SHP77 (cell line): Measurements from ENCODE around the gene TLNRD1.

Experiments
- DNase-seq, 2 experiments: peaks; one replicate each; lab custom pipeline; 2025; lab: John Stamatoyannopoulos, UW

The TLNRD1 gene

GRCh38 chr15:81002009-81002330 lies 1.2 kb downstream of the TLNRD1 start:
- no peak for DNase-seq

GRCh38 chr15:81002331-81003096 lies 1.8 kb downstream of the TLNRD1 start:
- no peak for DNase-seq

GRCh38 chr15:81003097-81003350 lies 2.3 kb downstream of the TLNRD1 start:
- no peak for DNase-seq

- DNase-seq = no peak
Observed at GRCh38 chr15:81006124-81006523, 5.4 kb downstream of the TLNRD1 start.

GRCh38 chr15:81007428-81008064 lies 6.8 kb downstream of the TLNRD1 start:
- DNase-seq = no peak

GRCh38 chr15:81008312-81008711 lies 7.6 kb downstream of the TLNRD1 start:
- no peak for DNase-seq

GRCh38 chr15:81010086-81010485 lies 9.4 kb downstream of the TLNRD1 start:
- DNase-seq = no peak

- no peak for DNase-seq
Observed at GRCh38 chr15:81011593-81011992, 10.9 kb downstream of the TLNRD1 start.

GRCh38 chr15:81012588-81012987 lies 11.9 kb downstream of the TLNRD1 start:
- DNase-seq = no peak

- DNase-seq = no peak
Observed at GRCh38 chr15:81013396-81013929, 12.7 kb downstream of the TLNRD1 start.

- no peak for DNase-seq
Observed at GRCh38 chr15:81014446-81015093, 13.8 kb downstream of the TLNRD1 start.

GRCh38 chr15:81015621-81016488 lies 15.1 kb downstream of the TLNRD1 start:
- no peak for DNase-seq

GRCh38 chr15:81016489-81017068 lies 15.9 kb downstream of the TLNRD1 start:
- DNase-seq = no peak

GRCh38 chr15:81018197-81018596 lies 17.5 kb downstream of the TLNRD1 start:
- no peak for DNase-seq

- DNase-seq = no peak
Observed at GRCh38 chr15:81021321-81021720, 20.6 kb downstream of the TLNRD1 start.

GRCh38 chr15:81023483-81024264 lies 23.0 kb downstream of the TLNRD1 start:
- no peak for DNase-seq

- DNase-seq = no peak
Observed at GRCh38 chr15:81024265-81024872, 23.6 kb downstream of the TLNRD1 start.

GRCh38 chr15:81024936-81025335 lies 24.2 kb downstream of the TLNRD1 start:
- DNase-seq = no peak

- DNase-seq = no peak
Observed at GRCh38 chr15:81025721-81026370, 25.1 kb downstream of the TLNRD1 start.
